AG20443 (cell line): ENCODE data around the gene KAT8.
"Not testable (repeated sequence)": the region's sequence is repeated elsewhere in the genome, so short reads cannot be mapped to it uniquely, and the experiment has no call there.

Experiments used
- DNase-seq: peaks from one replicate; pipeline ENCODE4 v3.0.0; 2012; ENCODE audit warnings: low spot score, mixed read lengths

The KAT8 gene

GRCh38 chr16:31083981-31084380 is 33.5 kb upstream of the KAT8 start:
- DNase-seq, result no peak

- DNase-seq, result no peak
These were observed 32.7 kb upstream of the KAT8 start for GRCh38 chr16:31084584-31085302.

GRCh38 chr16:31085411-31085810 is 32.1 kb upstream of the KAT8 start:
- DNase-seq, result no peak

GRCh38 chr16:31085873-31086628 is 31.4 kb upstream of the KAT8 start:
- no peak for DNase-seq

GRCh38 chr16:31086629-31086906 is 30.9 kb upstream of the KAT8 start:
- no peak for DNase-seq

GRCh38 chr16:31087481-31087880 is 30.0 kb upstream of the KAT8 start:
- no peak for DNase-seq

- no peak for DNase-seq
These were observed 29.5 kb upstream of the KAT8 start for GRCh38 chr16:31087971-31088370.

- DNase-seq, result no peak
These were observed 28.8 kb upstream of the KAT8 start, which contains the start of gene PRSS53 for GRCh38 chr16:31088459-31089183. PRSS53 (minus strand) TSS chr16:31088943; CDS start chr16:31088809, 134 bp downstream.

GRCh38 chr16:31089199-31089598 is 28.3 kb upstream of the KAT8 start:
- no peak for DNase-seq

GRCh38 chr16:31090540-31090939 is 26.9 kb upstream of the KAT8 start:
- peak; percentile 47 for DNase-seq

- DNase-seq, result no peak
These were observed 25.1 kb upstream of the KAT8 start for GRCh38 chr16:31092330-31092729.

GRCh38 chr16:31093132-31093703 is 24.2 kb upstream of the KAT8 start:
- peak; percentile 56 for DNase-seq

GRCh38 chr16:31094088-31094423 is 23.4 kb upstream of the KAT8 start:
- DNase-seq, result no peak

GRCh38 chr16:31094424-31095120 is 22.9 kb upstream of the KAT8 start, which contains the start of gene VKORC1:
VKORC1 (minus strand) TSS chr16:31094797; CDS start chr16:31094729, 68 bp downstream.
- DNase-seq, result peak; percentile 96

- DNase-seq, result no peak
These were observed 17.4 kb upstream of the KAT8 start for GRCh38 chr16:31099860-31100638.

- not testable (repeated sequence) for DNase-seq
These were observed 16.4 kb upstream of the KAT8 start for GRCh38 chr16:31100876-31101641.

GRCh38 chr16:31105677-31106213 is 11.7 kb upstream of the KAT8 start:
- DNase-seq, result peak; percentile 92

GRCh38 chr16:31106509-31107464 is 10.7 kb upstream of the KAT8 start:
- no peak for DNase-seq

- no peak for DNase-seq
These were observed 10.0 kb upstream of the KAT8 start for GRCh38 chr16:31107465-31107867.
